ENCODE measurements around the gene NSUN4.

DNA sequence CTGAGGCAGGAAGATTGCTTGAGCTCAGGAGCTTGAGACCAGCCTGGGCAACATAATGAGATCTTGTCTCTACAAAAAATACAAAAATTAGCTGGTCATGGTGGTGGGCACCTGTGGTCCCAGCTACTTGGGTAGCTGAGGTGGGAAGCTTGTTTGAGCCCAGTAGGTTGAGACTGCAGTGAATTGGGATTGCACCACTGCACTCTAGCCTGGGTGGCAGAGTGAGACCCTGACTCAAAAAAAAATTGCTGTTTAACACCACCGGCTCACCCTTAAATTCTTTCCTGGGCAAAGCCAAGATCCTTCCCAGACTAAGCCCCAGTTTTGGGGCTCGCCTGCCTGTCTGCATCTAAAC is 6.6 kb upstream of the NSUN4 start:
- TF ChIP-seq, protein P1, sequence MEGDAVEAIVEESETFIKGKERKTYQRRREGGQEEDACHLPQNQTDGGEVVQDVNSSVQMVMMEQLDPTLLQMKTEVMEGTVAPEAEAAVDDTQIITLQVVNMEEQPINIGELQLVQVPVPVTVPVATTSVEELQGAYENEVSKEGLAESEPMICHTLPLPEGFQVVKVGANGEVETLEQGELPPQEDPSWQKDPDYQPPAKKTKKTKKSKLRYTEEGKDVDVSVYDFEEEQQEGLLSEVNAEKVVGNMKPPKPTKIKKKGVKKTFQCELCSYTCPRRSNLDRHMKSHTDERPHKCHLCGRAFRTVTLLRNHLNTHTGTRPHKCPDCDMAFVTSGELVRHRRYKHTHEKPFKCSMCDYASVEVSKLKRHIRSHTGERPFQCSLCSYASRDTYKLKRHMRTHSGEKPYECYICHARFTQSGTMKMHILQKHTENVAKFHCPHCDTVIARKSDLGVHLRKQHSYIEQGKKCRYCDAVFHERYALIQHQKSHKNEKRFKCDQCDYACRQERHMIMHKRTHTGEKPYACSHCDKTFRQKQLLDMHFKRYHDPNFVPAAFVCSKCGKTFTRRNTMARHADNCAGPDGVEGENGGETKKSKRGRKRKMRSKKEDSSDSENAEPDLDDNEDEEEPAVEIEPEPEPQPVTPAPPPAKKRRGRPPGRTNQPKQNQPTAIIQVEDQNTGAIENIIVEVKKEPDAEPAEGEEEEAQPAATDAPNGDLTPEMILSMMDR (IDR thresholded peaks at IDR 0.05), result no peak
- TF ChIP-seq POLR2AphosphoS5 (IDR thresholded peaks at IDR 0.05) (no peak), POLR2A (IDR thresholded peaks at IDR 0.05) (no peak)
